ENCODE data around the gene PRKACB. TPM values are rescaled to one million over a fixed set of nuclear protein-coding genes. Genes with fewer than 3 reads are reported as not detected.

The PRKACB gene
- total RNA-seq, 2 experiments from 2014 or later = 16.6 to 38.5 TPM

DNA sequence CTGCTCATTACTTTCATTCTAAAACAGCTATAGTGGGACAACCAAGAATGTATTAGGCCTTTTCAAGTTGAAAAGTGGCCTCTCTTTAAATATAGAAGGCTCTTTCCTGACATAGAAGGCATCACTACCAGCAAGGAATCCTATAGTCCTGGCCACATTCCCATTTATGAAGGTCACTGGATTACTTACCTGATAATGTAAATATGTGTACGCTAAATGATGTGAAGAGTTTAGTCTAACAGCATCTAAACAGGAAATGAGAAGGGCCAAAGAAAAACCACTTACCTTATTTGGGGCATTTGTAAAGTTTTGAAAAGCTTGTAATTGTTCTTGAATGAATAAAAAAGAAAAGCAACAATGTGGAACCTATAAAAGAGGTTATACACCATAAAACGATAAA is 24.7 kb downstream of the PRKACB start:
- no TSS peak for BruUV-seq (replicated peaks)
- H2AFZ ChIP-seq (ENCODE audit: low read length) = no peak overlapping the region
- H3K4me3 ChIP-seq (ENCODE audit: low read depth, low read length, poor library complexity, severe bottlenecking) = no peak overlapping the region
- TF ChIP-seq, protein P1, sequence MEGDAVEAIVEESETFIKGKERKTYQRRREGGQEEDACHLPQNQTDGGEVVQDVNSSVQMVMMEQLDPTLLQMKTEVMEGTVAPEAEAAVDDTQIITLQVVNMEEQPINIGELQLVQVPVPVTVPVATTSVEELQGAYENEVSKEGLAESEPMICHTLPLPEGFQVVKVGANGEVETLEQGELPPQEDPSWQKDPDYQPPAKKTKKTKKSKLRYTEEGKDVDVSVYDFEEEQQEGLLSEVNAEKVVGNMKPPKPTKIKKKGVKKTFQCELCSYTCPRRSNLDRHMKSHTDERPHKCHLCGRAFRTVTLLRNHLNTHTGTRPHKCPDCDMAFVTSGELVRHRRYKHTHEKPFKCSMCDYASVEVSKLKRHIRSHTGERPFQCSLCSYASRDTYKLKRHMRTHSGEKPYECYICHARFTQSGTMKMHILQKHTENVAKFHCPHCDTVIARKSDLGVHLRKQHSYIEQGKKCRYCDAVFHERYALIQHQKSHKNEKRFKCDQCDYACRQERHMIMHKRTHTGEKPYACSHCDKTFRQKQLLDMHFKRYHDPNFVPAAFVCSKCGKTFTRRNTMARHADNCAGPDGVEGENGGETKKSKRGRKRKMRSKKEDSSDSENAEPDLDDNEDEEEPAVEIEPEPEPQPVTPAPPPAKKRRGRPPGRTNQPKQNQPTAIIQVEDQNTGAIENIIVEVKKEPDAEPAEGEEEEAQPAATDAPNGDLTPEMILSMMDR (conservative IDR thresholded peaks at IDR 0.05; ENCODE audit: low read length) = no peak
- TF ChIP-seq EZH2phosphoT487 (IDR thresholded peaks at IDR 0.05; ENCODE audit: borderline replicate concordance, low read depth, low read length) = no peak
- peaks cover 25% of the 10 kb centered on the region; the same call in 1 of the 2 replicates for H3K79me2 ChIP-seq (ENCODE audit: insufficient read depth, low read depth, low read length)
- peaks cover 20% of the 10 kb centered on the region for H3K4me1 ChIP-seq (ENCODE audit: insufficient read depth, low read length, poor library complexity, severe bottlenecking)
- intact Hi-C loops (cut with micrococcal nuclease; ENCODE audit: unreplicated experiment) = no loop called here
- POLR2A ChIA-PET = interaction anchor here (0.5 to 1.0 kb wide), 2 partner anchors 20 to 42 kb away, joined by 3 to 4 read pairs; no protein-coding TSS in a partner anchor
- H3K27ac ChIP-seq (ENCODE audit: low read depth, low read length, poor library complexity, severe bottlenecking) = no peak overlapping the region
- H4K20me1 ChIP-seq (ENCODE audit: insufficient read depth, low read length) = 0 out of 2 replicates have a peak, but pooled peaks cover 4% of the 10 kb centered on the region
- no peaks in the 10 kb centered on the region for H3K9me3 ChIP-seq (ENCODE audit: low read length)
- peaks cover under 1% of the 10 kb centered on the region; the same call in 1 of the 2 replicates for H3K36me3 ChIP-seq (ENCODE audit: insufficient read depth, low read length)
- H3K4me2 ChIP-seq (ENCODE audit: low read length) = no peak overlapping the region
- no peak for DNase-seq (ENCODE audit: low spot score)
- CTCF ChIA-PET (ENCODE audit: unreplicated experiment) = no interaction called here
- no peaks in the 10 kb centered on the region for H3K9me2 ChIP-seq (ENCODE audit: insufficient read depth, low read length)

DNA sequence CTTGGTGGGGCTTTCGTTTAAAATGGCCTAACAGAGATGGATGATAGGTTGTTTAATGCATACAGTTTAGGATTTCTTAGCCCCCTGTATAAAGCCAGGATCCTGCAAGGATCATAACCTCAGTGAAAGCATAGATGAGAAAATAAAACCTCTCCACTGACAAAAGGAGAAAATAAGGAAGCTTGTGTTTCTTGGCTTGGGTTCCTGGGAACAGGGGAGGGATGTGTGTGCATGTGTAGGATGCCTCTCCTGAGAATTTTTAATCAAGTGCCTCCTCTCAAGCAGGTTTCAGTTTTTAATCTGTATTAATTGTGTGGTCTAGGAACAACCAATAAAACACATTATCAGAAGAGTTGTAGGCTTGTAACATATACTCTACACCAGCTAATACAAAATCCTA is 26.1 kb downstream of the PRKACB start:
- Histone ChIP-seq H3K9me2 (ENCODE audit: insufficient read depth, low read length) (no peaks in the 10 kb centered on the region), H2AFZ (ENCODE audit: low read length) (no peak overlapping the region), H3K4me2 (ENCODE audit: low read length) (no peak overlapping the region), H3K36me3 (ENCODE audit: insufficient read depth, low read length) (no peaks in the 10 kb centered on the region), H3K9me3 (ENCODE audit: low read length) (no peaks in the 10 kb centered on the region), H3K4me3 (ENCODE audit: low read depth, low read length, poor library complexity, severe bottlenecking) (no peak overlapping the region), H3K27ac (ENCODE audit: low read depth, low read length, poor library complexity, severe bottlenecking) (no peak overlapping the region), H3K4me1 (ENCODE audit: insufficient read depth, low read length, poor library complexity, severe bottlenecking) (peaks cover 16% of the 10 kb centered on the region), H4K20me1 (ENCODE audit: insufficient read depth, low read length) (0 out of 2 replicates have a peak, but pooled peaks cover 4% of the 10 kb centered on the region), H3K79me2 (ENCODE audit: insufficient read depth, low read depth, low read length) (peaks cover 16% of the 10 kb centered on the region; the same call in 1 of the 2 replicates)
- no peak for DNase-seq (ENCODE audit: low spot score)
- intact Hi-C loops (cut with micrococcal nuclease; ENCODE audit: unreplicated experiment) = no loop called here
- no peak for TF ChIP-seq EZH2phosphoT487 (IDR thresholded peaks at IDR 0.05; ENCODE audit: borderline replicate concordance, low read depth, low read length)
- TF ChIP-seq, protein P1 (conservative IDR thresholded peaks at IDR 0.05; ENCODE audit: low read length) = no peak
- POLR2A ChIA-PET = interaction anchor here (0.7 kb wide), 1 partner anchor 256 kb away, joined by 3 read pairs; no protein-coding TSS in a partner anchor
- CTCF ChIA-PET (ENCODE audit: unreplicated experiment) = no interaction called here
- no TSS peak for BruUV-seq (replicated peaks)

DNA sequence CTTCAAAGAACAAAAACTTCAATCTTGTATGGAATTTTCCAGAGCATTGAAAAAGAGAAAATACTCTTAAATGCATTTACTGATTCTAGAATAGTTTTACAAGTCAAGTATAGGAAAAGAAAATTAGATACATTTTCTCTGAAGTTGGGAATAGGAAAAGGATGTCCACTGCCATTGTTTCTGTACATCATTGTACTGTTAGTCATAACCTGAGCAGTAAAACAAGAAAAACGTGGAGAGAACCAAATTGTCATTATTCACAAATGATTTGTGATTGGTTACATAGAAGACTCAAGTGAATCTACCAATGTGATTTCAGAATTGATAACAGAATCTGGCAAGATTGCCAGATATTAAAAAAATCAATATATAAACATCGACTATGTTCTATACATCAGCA is 27.4 kb downstream of the PRKACB start:
- H3K4me3 ChIP-seq (ENCODE audit: low read depth, low read length, poor library complexity, severe bottlenecking) = no peak overlapping the region
- POLR2A ChIA-PET = no interaction called here
- TF ChIP-seq, protein P1 (conservative IDR thresholded peaks at IDR 0.05; ENCODE audit: low read length) = no peak
- TF ChIP-seq EZH2phosphoT487 (IDR thresholded peaks at IDR 0.05; ENCODE audit: borderline replicate concordance, low read depth, low read length) = no peak
- H3K9me2 ChIP-seq (ENCODE audit: insufficient read depth, low read length) = no peaks in the 10 kb centered on the region
- no TSS peak for BruUV-seq (replicated peaks)
- H3K36me3 ChIP-seq (ENCODE audit: insufficient read depth, low read length) = no peaks in the 10 kb centered on the region
- H2AFZ ChIP-seq (ENCODE audit: low read length) = no peak overlapping the region
- H3K4me1 ChIP-seq (ENCODE audit: insufficient read depth, low read length, poor library complexity, severe bottlenecking) = peaks cover 7% of the 10 kb centered on the region
- CTCF ChIA-PET (ENCODE audit: unreplicated experiment) = no interaction called here
- H3K79me2 ChIP-seq (ENCODE audit: insufficient read depth, low read depth, low read length) = peaks cover 20% of the 10 kb centered on the region; the same call in 1 of the 2 replicates
- DNase-seq (ENCODE audit: low spot score) = no peak
- intact Hi-C loops (cut with micrococcal nuclease; ENCODE audit: unreplicated experiment) = no loop called here
- H3K4me2 ChIP-seq (ENCODE audit: low read length) = no peak overlapping the region
- no peaks in the 10 kb centered on the region for H3K9me3 ChIP-seq (ENCODE audit: low read length)
- H4K20me1 ChIP-seq (ENCODE audit: insufficient read depth, low read length) = 0 out of 2 replicates have a peak, but pooled peaks cover 4% of the 10 kb centered on the region
- no peak overlapping the region for H3K27ac ChIP-seq (ENCODE audit: low read depth, low read length, poor library complexity, severe bottlenecking)
